A549 (cell line): Measurements from ENCODE around the gene DPM1.

Experiments used
- CTCF ChIP-seq: fragments of >200 bp; sonication (Bioruptor Twin); formaldehyde crosslinking; IDR thresholded peaks from 3 replicates; pipeline ENCODE4 v1.5.1; 2016
- POLR2A ChIP-seq: IDR thresholded peaks from 2 replicates; pipeline ENCODE4 v1.6.1; 2012; ENCODE audit warnings: mild to moderate bottlenecking, low read length

GRCh38 chr20:50999355-50999754 is 41.0 kb upstream of the DPM1 start:
- TF ChIP-seq CTCF (no peak), POLR2A (no peak)
